Spleen (tissue), 11 donors: ENCODE measurements around the gene SAMD7. TPM values are rescaled to one million over a fixed set of nuclear protein-coding genes. Genes with fewer than 3 reads are reported as not detected.

Experiments used
- DNase-seq: peaks from one replicate; pipeline ENCODE4 v3.0.0-alpha.2; 2020
- H3K27ac ChIP-seq, 8 donors: fragments of 200-600 bp; sonication (generic) in 7 of 8; 1 replicate in 4 of 8; 2 replicates in 4 of 8; pipeline versions ENCODE4 v1.5.0 to v1.8.0; 2016 to 2021; ENCODE audit warnings: inconsistent platforms in 4 of 8, mild to moderate bottlenecking in 4 of 8, moderate library complexity in 1 of 8
- H3K27me3 ChIP-seq, 7 donors: fragments of 200-600 bp; sonication (generic) in 6 of 7; replicated peaks in 1 of 7; 1 replicate in 4 of 7; 2 replicates in 3 of 7; pipeline versions ENCODE4 v1.5.0 to v1.8.0; 2016 to 2021; ENCODE audit warnings: inconsistent platforms in 3 of 7, mild to moderate bottlenecking in 1 of 7
- H3K36me3 ChIP-seq, 6 donors: fragments of 200-600 bp; sonication (generic) in 5 of 6; 1 replicate in 4 of 6; 2 replicates in 2 of 6; pipeline versions ENCODE4 v1.5.0 to v1.8.0; 2016 to 2021; ENCODE audit warnings: inconsistent platforms in 2 of 6
- H3K4me1 ChIP-seq, 6 donors: fragments of 200-600 bp; sonication (generic) in 5 of 6; 1 replicate in 3 of 6; 2 replicates in 3 of 6; pipeline versions ENCODE4 v1.5.0 to v1.8.0; 2016 to 2021; ENCODE audit warnings: inconsistent platforms in 3 of 6
- H3K4me3 ChIP-seq, 8 donors: fragments of 200-600 bp; sonication (generic) in 7 of 8; 1 replicate in 4 of 8; 2 replicates in 4 of 8; pipeline versions ENCODE4 v1.5.0 to v1.8.0; 2016 to 2021; ENCODE audit warnings: inconsistent platforms in 4 of 8, mild to moderate bottlenecking in 4 of 8, moderate library complexity in 2 of 8
- H3K9me3 ChIP-seq, 8 donors: fragments of 200-600 bp; sonication (generic) in 7 of 8; 1 replicate in 4 of 8; 2 replicates in 4 of 8; pipeline versions ENCODE4 v1.5.0 to v1.8.0; 2016 to 2021; ENCODE audit warnings: inconsistent platforms in 4 of 8
- POLR2A ChIP-seq, 3 donors: fragments of 450-650 bp; IDR thresholded peaks; one replicate each; pipeline ENCODE4 v1.5.1; 2017; ENCODE audit warnings: antibody characterized with exemption in 3 of 3, mild to moderate bottlenecking in 1 of 3
- POLR2AphosphoS5 ChIP-seq, 3 donors: sonication (generic); formaldehyde crosslinking; IDR thresholded peaks; one replicate each; pipeline ENCODE4 v1.5.1; 2017; ENCODE audit warnings: antibody characterized with exemption in 3 of 3
- WGBS, 5 donors: extraction: QIAGEN DNeasy Blood & Tissue Kit in 3 of 5; methylation state at CpG; one replicate each; pipeline versions ENCODE4 v1.1.5 to v1.1.7; 2013 to 2018; 5-methylcytosine and 5-hydroxymethylcytosine counted together
- intact Hi-C: fragments of 100-400 bp; cut with DNase I; formaldehyde crosslinking; loops from one replicate; pipeline ENCODE4 v1.15.0; 2023; ENCODE audit warnings: low total_unique reads
- polyA plus RNA-seq, 3 donors: library from polyadenylated mRNA; stranded (reverse); fragments of 200-250 nt; gene quantifications; one replicate each; pipeline ENCODE4 v1.2.1, GENCODE V29; 2013
- total RNA-seq, 7 donors: library from RNA; depleted of rRNA in 3 of 7; stranded (reverse); fragments of >200 nt in 3 of 7; fragmentation: NEBNext Ultra II Directional in 4 of 7; extraction: Animal tissue kit (Norgen Biotek cat#: 25700) in 4 of 7; gene quantifications; one replicate each; pipeline versions ENCODE4 v1.1.0 to v1.2.1, GENCODE V29; 2016 to 2021
- TF ChIP-seq, protein P1 (sequence below), 11 experiments: fragments of 200-600 bp in 7 of 11; fragments of 450-650 bp in 4 of 11; sonication (generic) in 4 of 11; IDR thresholded peaks in 8 of 11; conservative IDR thresholded peaks in 3 of 11; 1 replicate in 7 of 11; 2 replicates in 4 of 11; pipeline versions ENCODE4 v1.4.0 to v1.8.0; 2016 to 2021; ENCODE audit warnings: antibody characterized with exemption in 11 of 11, inconsistent platforms in 4 of 11, mild to moderate bottlenecking in 1 of 11
- donor health status: healthy with polysubstance abuse.
- donor health status: DM: no; HTN: no; CAD: no; lungs with moderate emphysema.
- donor health status: DM: no; HTN: no; CAD: no.
- donor health status: Bipolar disorder and iron deficiency.
- donor health status: healthy.
- donor health status: DM: no; HTN: no; CAD: no.
- donor health status: DM: yes; HTN: yes; CAD: no.

The SAMD7 gene
- total and polyA plus RNA-seq, 10 donors = 0.03 to 0.08 (median 0.04) TPM; not detected in 7

DNA sequence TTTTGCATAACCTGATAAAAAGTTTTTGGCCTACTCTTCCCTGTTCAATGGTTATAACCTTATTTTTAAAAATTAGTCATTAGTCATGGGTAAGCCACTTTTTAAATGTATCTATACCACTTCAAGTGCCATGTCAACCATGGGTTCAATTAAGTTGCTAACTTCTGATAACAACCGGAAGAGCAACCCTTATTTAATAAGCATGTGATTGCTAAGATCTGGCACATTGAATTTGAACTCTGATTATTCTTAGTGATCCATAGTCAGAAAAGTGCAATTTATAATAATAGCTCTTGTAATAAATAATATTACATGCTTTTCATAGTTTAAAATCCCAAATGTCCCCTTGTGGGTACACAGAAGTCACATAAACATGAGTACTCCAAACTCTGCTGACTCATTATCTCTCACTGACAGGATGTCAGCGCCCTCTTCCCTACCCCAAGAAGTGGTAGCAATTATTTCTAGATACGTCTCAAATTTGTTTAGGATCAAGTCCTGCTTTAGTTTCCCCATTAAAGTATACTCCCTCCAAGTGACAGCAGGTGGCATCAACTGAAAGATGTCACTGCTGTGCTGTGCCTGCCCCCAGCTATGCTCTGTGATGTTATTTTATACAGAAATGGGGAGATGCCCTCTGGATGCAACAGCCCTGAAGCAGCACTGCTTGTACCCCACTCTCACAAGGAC is 18.6 kb downstream of the SAMD7 start:
- 47 to 58% (median 52%) methylated on average over 3 of the region's 3 CpGs for WGBS, 5 donors
- Histone ChIP-seq H3K9me3 (no peaks in the 10 kb centered on the region), H3K27ac (no peak overlapping the region), H3K27me3 (no peaks in the 10 kb centered on the region), H3K4me3 (no peak overlapping the region), H3K36me3 (no peaks in the 10 kb centered on the region), H3K4me1 (peaks cover 0 to 35% (median 16%) of the 10 kb centered on the region in 6 donors)
- intact Hi-C loops = no loop called here
- no peak for DNase-seq
- TF ChIP-seq, protein P1, sequence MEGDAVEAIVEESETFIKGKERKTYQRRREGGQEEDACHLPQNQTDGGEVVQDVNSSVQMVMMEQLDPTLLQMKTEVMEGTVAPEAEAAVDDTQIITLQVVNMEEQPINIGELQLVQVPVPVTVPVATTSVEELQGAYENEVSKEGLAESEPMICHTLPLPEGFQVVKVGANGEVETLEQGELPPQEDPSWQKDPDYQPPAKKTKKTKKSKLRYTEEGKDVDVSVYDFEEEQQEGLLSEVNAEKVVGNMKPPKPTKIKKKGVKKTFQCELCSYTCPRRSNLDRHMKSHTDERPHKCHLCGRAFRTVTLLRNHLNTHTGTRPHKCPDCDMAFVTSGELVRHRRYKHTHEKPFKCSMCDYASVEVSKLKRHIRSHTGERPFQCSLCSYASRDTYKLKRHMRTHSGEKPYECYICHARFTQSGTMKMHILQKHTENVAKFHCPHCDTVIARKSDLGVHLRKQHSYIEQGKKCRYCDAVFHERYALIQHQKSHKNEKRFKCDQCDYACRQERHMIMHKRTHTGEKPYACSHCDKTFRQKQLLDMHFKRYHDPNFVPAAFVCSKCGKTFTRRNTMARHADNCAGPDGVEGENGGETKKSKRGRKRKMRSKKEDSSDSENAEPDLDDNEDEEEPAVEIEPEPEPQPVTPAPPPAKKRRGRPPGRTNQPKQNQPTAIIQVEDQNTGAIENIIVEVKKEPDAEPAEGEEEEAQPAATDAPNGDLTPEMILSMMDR (IDR thresholded peaks at IDR 0.05 in 8 of 11, conservative IDR thresholded peaks at IDR 0.05 in 3 of 11) = peak in 7 of 11 experiments; percentile 24 to 43 (median 31)
- no peak for TF ChIP-seq POLR2A (IDR thresholded peaks at IDR 0.05)
- TF ChIP-seq POLR2AphosphoS5 (IDR thresholded peaks at IDR 0.05) = peak in 1 of 3 donors; percentile 52

DNA sequence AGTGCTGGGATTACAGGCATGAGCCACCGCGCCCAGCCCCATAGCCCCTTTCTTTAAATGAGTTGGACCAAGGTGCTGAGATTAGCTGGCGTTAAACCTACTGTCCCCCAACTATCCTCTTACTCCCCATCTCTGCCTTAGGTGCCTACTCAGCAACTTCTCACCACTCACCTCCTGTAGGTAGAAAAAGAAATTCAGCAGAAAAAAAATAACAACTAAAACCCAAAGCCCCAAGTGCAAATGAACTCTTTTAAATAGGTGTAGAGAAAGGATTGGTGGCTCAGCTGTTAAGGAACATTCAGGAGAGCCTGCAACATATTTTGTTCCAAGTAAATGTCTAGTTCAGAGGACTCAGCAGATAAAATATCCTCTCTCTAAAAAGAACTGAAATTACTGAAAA is 19.5 kb downstream of the SAMD7 start:
- DNase-seq = no peak
- WGBS, 5 donors = 90 to 100% (median 95%) methylated on average over 3 of the region's 3 CpGs
- H3K9me3 ChIP-seq = no peaks in the 10 kb centered on the region
- no peaks in the 10 kb centered on the region for H3K27me3 ChIP-seq
- intact Hi-C loops = no loop called here
- H3K27ac ChIP-seq = peak overlapping the region in 2 of 8 donors; percentile 65 to 83
- TF ChIP-seq POLR2A (IDR thresholded peaks at IDR 0.05) = no peak
- TF ChIP-seq, protein P1 (IDR thresholded peaks at IDR 0.05 in 8 of 11, conservative IDR thresholded peaks at IDR 0.05 in 3 of 11) = no peak
- no peaks in the 10 kb centered on the region for H3K36me3 ChIP-seq
- no peak overlapping the region for H3K4me3 ChIP-seq
- peaks cover 0 to 35% (median 16%) of the 10 kb centered on the region in 6 donors for H3K4me1 ChIP-seq

DNA sequence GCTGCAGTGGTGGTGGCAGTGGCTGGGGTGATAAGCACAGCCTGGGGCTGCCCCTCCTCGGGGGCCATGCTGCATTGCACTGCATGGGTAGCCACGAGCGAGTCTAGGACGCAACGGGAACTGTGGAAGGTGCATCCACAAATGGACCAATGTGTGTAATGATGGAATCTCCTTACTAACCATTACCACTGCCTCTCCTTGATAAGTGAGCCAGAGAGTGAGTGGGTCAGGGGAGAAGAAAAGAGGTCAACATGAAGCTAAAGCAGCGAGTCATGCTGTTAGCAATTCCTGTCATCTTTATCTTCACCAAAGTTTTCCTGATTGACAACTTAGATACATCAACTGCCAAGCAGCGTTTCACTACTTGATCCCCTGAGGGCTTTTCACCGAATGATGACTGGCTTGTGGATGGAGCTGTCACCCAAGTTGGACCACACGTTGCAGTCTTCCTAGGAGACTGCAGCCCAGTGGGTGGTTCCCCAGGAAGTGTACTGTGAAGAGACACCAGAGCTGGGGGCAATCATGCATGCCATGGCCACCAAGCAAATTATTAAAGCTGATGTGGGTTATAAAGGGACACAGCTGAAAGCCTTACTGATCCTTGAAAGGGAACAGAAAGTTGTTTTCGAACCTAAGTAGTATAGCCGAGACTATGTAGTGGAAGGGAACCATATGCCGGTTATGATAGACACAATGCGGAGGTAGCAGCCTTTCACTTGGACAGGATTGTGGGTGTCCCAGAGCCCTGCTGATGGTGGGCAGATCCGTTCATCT is 20.6 kb downstream of the SAMD7 start:
- Histone ChIP-seq H3K9me3 (no peaks in the 10 kb centered on the region), H3K27me3 (no peaks in the 10 kb centered on the region), H3K36me3 (no peaks in the 10 kb centered on the region), H3K4me1 (peaks cover 0 to 35% (median 16%) of the 10 kb centered on the region in 6 donors), H3K4me3 (peak overlapping the region in 1 of 8 donors; percentile 43), H3K27ac (peak overlapping the region in 6 of 8 donors; percentile 43 to 83 (median 68))
- DNase-seq = peak; percentile 86
- intact Hi-C loops = no loop called here
- TF ChIP-seq, protein P1 (IDR thresholded peaks at IDR 0.05 in 8 of 11, conservative IDR thresholded peaks at IDR 0.05 in 3 of 11) = no peak
- TF ChIP-seq POLR2AphosphoS5 (IDR thresholded peaks at IDR 0.05) = peak in 2 of 3 donors; percentile 46 to 67
- TF ChIP-seq POLR2A (IDR thresholded peaks at IDR 0.05) = no peak
- 67 to 75% (median 69%) methylated on average over 14 of the region's 14 CpGs for WGBS, 5 donors

DNA sequence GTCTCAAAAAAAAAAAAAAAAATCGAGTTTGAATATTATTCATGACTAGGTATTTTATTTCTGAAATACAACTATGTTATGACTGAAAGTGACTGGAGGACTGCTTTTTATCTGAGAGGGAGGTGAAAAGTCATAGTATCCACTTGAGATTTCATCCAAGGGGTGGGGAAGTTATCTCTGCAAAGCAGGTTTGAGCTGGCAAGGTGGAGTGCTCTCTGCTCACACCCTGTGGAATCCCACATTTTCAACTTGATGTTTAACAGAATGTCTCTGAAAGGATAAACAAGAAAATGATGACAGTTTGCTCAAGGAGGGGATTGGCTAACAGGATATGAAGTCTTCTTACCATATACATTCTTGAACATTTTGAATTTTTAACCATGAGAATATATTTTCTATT is 27.9 kb downstream of the SAMD7 start:
- WGBS, 5 donors = 29 to 62% (median 57%) methylated on average over 1 of the region's 1 CpG
- H3K27me3 ChIP-seq = no peaks in the 10 kb centered on the region

More for the DNA sequence above, 27.9 kb downstream of the SAMD7 start:
- H3K36me3 ChIP-seq = no peaks in the 10 kb centered on the region
- no peak for DNase-seq
- TF ChIP-seq POLR2A (IDR thresholded peaks at IDR 0.05) = no peak
- TF ChIP-seq, protein P1 (IDR thresholded peaks at IDR 0.05 in 8 of 11, conservative IDR thresholded peaks at IDR 0.05 in 3 of 11) = no peak
- TF ChIP-seq POLR2AphosphoS5 (IDR thresholded peaks at IDR 0.05) = no peak
- H3K27ac ChIP-seq = peak overlapping the region in 6 of 8 donors; percentile 63 to 89 (median 72)
- H3K4me1 ChIP-seq = peaks cover 0 to 62% (median 21%) of the 10 kb centered on the region in 6 donors
- intact Hi-C loops = no loop called here
- H3K4me3 ChIP-seq = no peak overlapping the region
- H3K9me3 ChIP-seq = no peaks in the 10 kb centered on the region
